Measurements from ENCODE around the gene TUBAL3.

Gene TUBAL3

DNA sequence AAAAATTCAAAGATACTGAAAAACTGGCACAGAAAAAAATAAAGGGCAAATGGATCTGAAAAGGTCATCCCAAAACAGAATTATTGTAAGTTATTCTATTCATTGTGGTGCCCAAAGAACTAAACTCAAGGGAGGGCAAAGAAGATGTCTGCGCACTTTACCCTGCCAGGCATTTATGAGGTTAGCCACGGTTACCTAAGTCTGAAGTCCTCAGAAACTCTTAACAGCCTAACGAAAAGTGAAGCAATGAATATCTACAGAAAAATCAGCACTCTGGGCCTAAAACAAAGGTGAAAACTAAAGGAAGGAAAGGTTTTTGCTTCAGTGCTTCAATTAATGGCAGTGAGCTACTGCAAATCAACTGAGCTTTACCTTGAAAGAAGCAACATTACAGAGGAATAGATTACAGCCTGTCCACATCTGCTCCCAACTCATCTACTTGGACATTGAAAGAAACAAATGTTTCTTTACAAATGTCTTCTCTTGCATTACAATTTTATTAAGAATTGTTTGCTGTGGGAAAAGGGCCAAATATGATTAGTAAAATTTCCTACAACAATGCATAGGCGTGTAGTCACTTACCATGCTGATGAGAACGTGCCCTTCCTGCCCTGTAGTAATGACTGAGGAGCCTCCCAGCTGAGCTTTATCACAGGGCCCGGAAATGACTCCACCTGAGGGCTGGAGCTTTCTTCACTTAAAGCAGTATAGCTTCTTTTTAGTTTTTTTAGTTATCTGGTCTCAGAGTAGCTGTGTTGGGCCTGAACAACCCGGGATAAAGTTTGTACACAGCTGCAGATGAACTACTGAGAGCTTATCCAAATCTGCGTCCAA is at the start of gene TUBAL3:
TSS of gene TUBAL3 (minus strand) at position 621 of the 834 bp plus-strand sequence. CDS start at position 585, 36 bp downstream.
- no peak for DNase-seq (ENCODE audit: low spot score)

DNA sequence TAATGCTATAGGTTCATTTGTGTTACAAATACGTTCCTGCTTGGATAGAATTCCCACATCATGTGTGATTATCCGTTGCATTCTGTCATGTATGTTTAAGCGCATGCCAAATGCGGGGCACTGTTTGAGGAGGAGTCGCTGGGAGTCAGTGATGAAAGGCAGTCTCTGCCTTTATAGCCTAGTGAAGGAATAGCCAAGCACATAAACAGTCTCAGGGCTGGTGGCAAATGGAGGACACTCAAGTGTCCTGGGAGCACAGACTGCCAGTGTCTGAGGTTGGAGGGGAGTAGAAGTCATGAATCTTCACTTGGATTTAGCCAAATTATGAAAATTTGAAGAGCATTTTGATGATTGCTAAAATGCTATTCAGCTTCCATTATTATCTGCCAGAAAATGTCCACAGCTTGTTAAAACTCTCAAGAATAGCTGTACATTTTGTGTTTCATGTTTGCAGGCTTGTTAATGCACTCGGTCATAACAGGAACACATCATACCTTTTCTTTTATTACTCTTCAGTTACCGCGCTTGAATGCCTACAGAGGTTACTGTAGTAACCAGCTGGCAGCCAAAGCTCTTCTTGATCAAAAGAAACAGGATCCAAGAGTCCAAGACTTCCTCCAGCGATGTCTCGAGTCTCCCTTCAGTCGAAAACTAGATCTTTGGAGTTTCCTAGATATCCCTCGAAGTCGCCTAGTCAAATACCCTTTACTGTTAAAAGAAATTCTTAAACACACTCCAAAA is 49.3 kb upstream of the TUBAL3 start:
- no peak for DNase-seq (ENCODE audit: low spot score)

DNA sequence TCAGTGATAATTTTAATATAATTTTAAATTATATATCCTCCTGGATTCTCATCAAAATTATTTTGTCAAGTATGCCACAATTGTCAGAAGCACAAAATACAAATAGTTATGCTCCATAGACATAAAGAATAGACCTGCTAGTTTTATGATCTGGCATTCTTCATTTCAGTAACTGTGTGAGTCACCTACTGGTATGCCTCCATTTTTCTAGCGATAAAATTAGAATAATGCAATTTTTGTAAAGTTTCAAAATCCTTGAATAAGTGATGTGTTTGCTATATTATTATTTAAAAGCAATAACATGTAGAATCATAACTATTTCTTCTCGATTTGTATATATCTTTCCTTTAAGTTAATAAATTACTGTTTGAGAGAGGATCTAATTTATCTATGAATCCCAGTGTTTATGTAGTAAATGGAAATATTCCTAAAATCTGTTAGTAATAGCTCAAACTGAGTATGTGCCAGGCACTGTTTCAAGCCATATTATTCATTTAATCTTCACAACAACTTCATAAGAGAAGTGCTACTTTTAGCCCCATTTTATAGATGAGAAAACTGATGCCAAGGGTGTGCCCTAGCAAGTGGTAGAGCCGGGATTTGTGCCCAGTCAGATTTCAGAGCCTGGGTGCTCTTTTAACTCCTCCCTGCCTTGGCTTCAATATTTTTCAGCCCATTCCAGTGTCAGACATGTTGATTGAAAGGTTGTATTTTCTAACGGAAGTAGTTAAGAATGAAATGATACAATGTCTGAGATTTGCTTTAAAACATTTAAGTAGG is 46.2 kb upstream of the TUBAL3 start:
- no peak for DNase-seq (ENCODE audit: low spot score)

- DNase-seq (ENCODE audit: low spot score): no peak
These were observed 45.2 kb upstream of the TUBAL3 start for GRCh38 chr10:5449823-5450222.

- no peak for DNase-seq (ENCODE audit: low spot score)
These were observed 44.6 kb upstream of the TUBAL3 start for GRCh38 chr10:5449227-5449626.

DNA sequence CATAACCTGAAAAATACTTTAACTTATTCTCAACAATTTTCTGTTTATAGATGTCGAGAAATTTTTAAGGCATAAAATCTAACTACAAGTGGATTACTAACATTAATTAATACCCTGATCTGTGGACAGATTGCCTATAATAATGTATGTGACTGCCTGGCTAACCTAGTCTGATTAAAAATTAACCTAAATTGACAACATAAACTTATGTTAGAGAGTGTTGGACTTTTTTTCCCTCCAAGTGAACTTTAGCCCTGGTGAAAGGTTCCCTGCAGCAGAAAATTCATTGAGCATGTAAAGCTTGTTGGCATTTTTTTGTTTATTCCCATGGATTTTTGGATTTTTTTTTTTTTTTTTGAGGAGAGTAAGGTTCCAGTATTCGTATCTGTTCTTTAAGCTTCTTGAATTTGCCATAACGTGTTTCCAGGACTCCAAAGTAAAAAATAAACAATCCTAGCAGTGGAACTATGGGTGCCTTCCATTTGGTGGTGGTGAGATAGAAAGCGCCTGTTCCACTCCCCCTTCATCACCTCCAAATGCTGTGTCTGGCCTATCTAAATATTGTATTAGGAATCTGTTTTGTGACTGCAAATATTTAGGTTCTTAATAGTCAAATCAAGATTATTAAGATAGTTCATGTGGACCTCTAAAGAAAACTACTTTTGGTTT is 43.8 kb upstream of the TUBAL3 start:
- DNase-seq (ENCODE audit: low spot score): no peak

- peak; percentile 54 for DNase-seq (ENCODE audit: low spot score)
These were observed 43.0 kb upstream of the TUBAL3 start for GRCh38 chr10:5447611-5448071.

DNA sequence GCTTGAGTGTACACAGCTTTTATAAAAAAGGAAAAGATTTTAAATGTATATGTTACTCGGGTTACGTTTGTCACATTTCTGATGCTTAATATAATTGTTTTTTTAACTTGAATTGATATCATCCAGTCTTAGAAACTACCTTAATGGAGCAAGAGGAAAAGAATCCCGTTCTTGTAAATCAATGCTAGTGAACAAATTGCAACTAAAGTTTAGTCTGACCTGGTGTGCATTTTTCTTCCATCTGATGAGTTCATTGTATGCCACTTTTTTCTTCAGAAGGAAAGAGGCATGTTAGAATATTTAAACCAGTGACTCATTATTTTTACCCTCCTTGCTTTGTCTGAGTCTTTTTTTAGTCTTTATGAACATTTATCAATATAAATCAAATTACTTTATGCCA is 42.4 kb upstream of the TUBAL3 start:
- DNase-seq (ENCODE audit: low spot score): no peak

DNA sequence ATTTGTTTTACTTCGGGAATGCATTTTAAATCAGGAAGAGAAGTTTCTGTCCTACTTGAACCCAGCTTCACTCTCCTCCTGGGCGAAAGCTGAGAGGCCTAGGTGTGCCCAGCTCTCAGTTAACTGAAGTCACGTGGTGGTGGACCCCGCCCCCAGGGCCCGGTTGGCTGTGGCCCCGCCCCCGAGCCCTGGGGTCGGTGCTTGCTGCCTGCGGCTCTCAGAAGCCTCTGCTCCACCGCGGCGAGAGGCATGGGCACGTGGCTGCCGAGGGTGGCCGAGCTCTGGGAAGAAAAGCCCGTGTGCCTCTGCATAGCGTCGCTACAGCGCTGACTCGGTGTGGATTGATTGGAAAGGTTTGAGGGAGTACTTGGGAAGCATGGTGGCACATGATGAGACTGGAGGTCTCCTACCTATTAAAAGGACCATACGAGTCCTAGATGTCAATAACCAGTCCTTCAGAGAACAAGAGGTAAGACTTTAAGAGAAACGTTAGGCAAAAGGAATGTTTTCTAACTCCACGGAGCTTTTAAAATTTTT is 41.8 kb upstream of the TUBAL3 start:
- peak; percentile 54 for DNase-seq (ENCODE audit: low spot score)

GRCh38 chr10:5445006-5445405 is 40.4 kb upstream of the TUBAL3 start:
- no peak for DNase-seq (ENCODE audit: low spot score)

DNA sequence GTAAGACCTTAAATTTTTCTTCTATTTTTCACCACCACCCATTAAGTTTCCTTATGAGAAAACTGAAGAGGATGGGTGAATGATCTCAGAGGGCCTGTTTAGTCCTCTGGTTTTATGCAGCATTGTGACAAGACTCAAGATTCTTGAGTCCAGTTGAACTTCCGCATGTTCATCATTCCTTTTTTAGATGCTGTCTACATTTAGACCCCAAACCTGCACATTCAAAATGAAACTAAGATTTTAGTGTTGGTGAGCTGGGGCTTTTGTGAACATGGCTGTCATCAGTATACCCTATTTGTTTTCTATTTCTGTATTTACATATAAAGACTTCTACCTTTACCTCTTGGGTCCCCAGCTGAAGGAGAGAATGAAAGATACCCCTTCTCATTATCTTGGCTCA is 38.8 kb upstream of the TUBAL3 start:
- no peak for DNase-seq (ENCODE audit: low spot score)

DNA sequence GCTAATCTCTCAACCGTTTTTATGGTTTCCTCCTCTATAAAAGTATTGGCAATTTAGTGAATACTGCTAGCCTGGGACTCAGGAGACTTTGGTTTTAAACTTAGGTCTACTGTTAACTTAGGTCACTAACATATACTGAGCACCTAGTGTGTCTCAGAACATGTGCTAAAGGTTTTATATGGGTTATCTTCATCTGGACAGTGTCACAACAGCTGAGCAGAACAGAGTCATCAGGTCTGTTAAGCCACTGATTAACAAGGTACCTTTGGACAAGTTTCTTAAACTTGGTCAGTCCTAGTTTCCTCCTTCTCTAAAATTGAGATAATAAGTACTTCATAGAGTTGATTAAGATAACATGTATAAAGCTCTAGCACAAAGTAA is 38.4 kb upstream of the TUBAL3 start:
- DNase-seq (ENCODE audit: low spot score): no peak

GRCh38 chr10:5442065-5442989 is 37.7 kb upstream of the TUBAL3 start:
- peak; percentile 66 for DNase-seq (ENCODE audit: low spot score)

- DNase-seq (ENCODE audit: low spot score): no peak
These were observed 36.5 kb upstream of the TUBAL3 start for GRCh38 chr10:5441106-5441505.

GRCh38 chr10:5440206-5440605 is 35.6 kb upstream of the TUBAL3 start:
- no peak for DNase-seq (ENCODE audit: low spot score)

DNA sequence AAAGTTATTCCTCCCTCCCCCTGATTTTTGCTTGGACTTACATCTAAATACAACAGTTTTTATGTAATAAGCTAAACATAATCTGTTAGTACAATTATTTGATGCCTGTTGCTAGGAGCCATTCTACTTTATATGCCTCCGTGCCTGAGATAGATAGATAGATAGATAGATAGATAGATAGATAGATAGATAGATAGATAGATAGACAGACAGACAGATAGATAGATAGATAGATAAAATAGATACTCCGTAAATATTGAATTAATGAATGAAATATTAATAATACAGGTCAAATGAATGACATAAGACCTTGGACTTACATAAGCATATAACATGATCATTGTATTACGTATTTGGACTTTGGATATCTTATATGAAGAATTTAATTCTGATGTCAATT is 30.7 kb upstream of the TUBAL3 start:
- DNase-seq (ENCODE audit: low spot score): no peak

DNA sequence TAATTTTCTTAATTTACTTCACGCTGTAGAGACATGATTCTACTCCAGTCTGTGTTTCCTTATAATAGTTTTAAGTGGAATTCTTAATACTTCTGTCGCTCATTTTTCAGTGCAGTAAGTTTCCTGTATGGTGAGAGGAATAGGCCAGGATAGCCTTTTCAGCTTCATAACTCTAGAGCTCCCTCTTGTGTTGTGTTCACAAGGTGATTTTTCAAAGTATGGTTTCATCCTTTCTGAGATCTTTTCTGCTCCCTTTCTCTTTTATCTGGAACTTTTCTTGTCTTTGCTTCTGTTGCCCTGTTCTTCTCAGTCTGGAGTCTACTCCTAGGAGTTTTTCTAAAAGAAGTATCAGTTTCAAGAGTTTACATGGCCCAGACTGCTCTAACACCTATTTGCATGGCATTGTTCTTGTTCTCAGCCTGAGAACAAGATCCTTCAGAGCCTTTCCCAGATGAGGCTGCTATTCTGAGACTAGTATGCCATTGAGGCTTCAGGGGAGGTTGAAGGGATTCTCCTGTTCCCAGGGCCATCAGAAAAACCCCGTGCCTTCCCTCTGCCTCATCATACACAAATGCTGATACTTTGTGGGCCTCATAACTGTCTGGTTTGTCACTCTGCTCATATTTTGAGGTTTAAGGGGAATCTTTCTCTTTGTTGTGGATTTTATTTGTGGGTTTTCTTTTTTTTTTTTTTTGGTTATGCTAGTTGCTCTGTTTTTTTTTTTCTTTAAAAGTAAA is 29.6 kb upstream of the TUBAL3 start:
- peak; percentile 41 for DNase-seq (ENCODE audit: low spot score)

- no peak for DNase-seq (ENCODE audit: low spot score)
These were observed 28.6 kb upstream of the TUBAL3 start for GRCh38 chr10:5433182-5433581.

GRCh38 chr10:5428133-5428532 is 23.5 kb upstream of the TUBAL3 start:
- no peak for DNase-seq (ENCODE audit: low spot score)

DNA sequence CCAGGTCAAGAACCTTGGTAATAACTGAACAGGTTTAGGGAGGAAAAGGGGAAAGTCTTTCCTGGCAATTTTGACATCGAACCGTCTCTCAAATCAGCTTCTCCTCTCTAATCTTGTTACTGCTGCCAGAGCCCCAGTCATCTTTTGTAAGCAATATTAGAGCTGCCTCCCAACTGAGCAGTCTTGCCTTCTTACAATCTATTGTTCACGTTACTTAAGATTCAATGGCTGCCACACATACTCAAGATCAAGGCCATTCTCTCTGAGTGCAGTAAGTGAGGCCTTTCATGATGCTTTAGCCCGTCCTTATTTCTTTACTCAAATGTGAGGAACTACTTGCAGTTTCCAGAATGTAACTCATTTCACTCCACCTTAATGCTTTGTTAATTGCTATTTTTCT is 20.1 kb upstream of the TUBAL3 start:
- DNase-seq (ENCODE audit: low spot score): no peak
